Spleen (tissue), 11 donors: Measurements from ENCODE around the gene GSTA5. TPM values are rescaled to one million over a fixed set of nuclear protein-coding genes. Genes with fewer than 3 reads are reported as not detected.
"Not testable (repeated sequence)": the region's sequence is repeated elsewhere in the genome, so short reads cannot be mapped to it uniquely, and the experiment has no call there.

Experiments used
- DNase-seq: peaks from one replicate; pipeline ENCODE4 v3.0.0-alpha.2; 2020
- H3K27ac ChIP-seq, 8 donors: fragments of 200-600 bp; sonication (generic) in 7 of 8; 1 replicate in 4 of 8; 2 replicates in 4 of 8; pipeline versions ENCODE4 v1.5.0 to v1.8.0; 2016 to 2021; ENCODE audit warnings: inconsistent platforms in 4 of 8, mild to moderate bottlenecking in 4 of 8, moderate library complexity in 1 of 8
- H3K27me3 ChIP-seq, 7 donors: fragments of 200-600 bp; sonication (generic) in 6 of 7; replicated peaks in 1 of 7; 1 replicate in 4 of 7; 2 replicates in 3 of 7; pipeline versions ENCODE4 v1.5.0 to v1.8.0; 2016 to 2021; ENCODE audit warnings: inconsistent platforms in 3 of 7, mild to moderate bottlenecking in 1 of 7
- H3K36me3 ChIP-seq, 6 donors: fragments of 200-600 bp; sonication (generic) in 5 of 6; 1 replicate in 4 of 6; 2 replicates in 2 of 6; pipeline versions ENCODE4 v1.5.0 to v1.8.0; 2016 to 2021; ENCODE audit warnings: inconsistent platforms in 2 of 6
- H3K4me1 ChIP-seq, 6 donors: fragments of 200-600 bp; sonication (generic) in 5 of 6; 1 replicate in 3 of 6; 2 replicates in 3 of 6; pipeline versions ENCODE4 v1.5.0 to v1.8.0; 2016 to 2021; ENCODE audit warnings: inconsistent platforms in 3 of 6
- H3K4me3 ChIP-seq, 8 donors: fragments of 200-600 bp; sonication (generic) in 7 of 8; 1 replicate in 4 of 8; 2 replicates in 4 of 8; pipeline versions ENCODE4 v1.5.0 to v1.8.0; 2016 to 2021; ENCODE audit warnings: inconsistent platforms in 4 of 8, mild to moderate bottlenecking in 4 of 8, moderate library complexity in 2 of 8
- H3K9me3 ChIP-seq, 8 donors: fragments of 200-600 bp; sonication (generic) in 7 of 8; 1 replicate in 4 of 8; 2 replicates in 4 of 8; pipeline versions ENCODE4 v1.5.0 to v1.8.0; 2016 to 2021; ENCODE audit warnings: inconsistent platforms in 4 of 8
- CTCF ChIP-seq, 11 experiments: fragments of 200-600 bp in 7 of 11; fragments of 450-650 bp in 4 of 11; sonication (generic) in 4 of 11; IDR thresholded peaks in 8 of 11; conservative IDR thresholded peaks in 3 of 11; 1 replicate in 7 of 11; 2 replicates in 4 of 11; pipeline versions ENCODE4 v1.4.0 to v1.8.0; 2016 to 2021; ENCODE audit warnings: antibody characterized with exemption in 11 of 11, inconsistent platforms in 4 of 11, mild to moderate bottlenecking in 1 of 11
- POLR2A ChIP-seq, 3 donors: fragments of 450-650 bp; IDR thresholded peaks; one replicate each; pipeline ENCODE4 v1.5.1; 2017; ENCODE audit warnings: antibody characterized with exemption in 3 of 3, mild to moderate bottlenecking in 1 of 3
- POLR2AphosphoS5 ChIP-seq, 3 donors: sonication (generic); formaldehyde crosslinking; IDR thresholded peaks; one replicate each; pipeline ENCODE4 v1.5.1; 2017; ENCODE audit warnings: antibody characterized with exemption in 3 of 3
- whole genome bisulfite sequencing, 5 donors: extraction: QIAGEN DNeasy Blood & Tissue Kit in 3 of 5; methylation state at CpG; one replicate each; pipeline versions ENCODE4 v1.1.5 to v1.1.7; 2013 to 2018; 5-methylcytosine and 5-hydroxymethylcytosine counted together
- intact Hi-C: fragments of 100-400 bp; cut with DNase I; formaldehyde crosslinking; loops from one replicate; pipeline ENCODE4 v1.15.0; 2023; ENCODE audit warnings: low total_unique reads
- polyA plus RNA-seq, 3 donors: library from polyadenylated mRNA; stranded (reverse); fragments of 200-250 nt; gene quantifications; one replicate each; pipeline ENCODE4 v1.2.1, GENCODE V29; 2013
- total RNA-seq, 7 donors: library from RNA; depleted of rRNA in 3 of 7; stranded (reverse); fragments of >200 nt in 3 of 7; fragmentation: NEBNext Ultra II Directional in 4 of 7; extraction: Animal tissue kit (Norgen Biotek cat#: 25700) in 4 of 7; gene quantifications; one replicate each; pipeline versions ENCODE4 v1.1.0 to v1.2.1, GENCODE V29; 2016 to 2021
- donor health status: healthy with polysubstance abuse.
- donor health status: DM: no; HTN: no; CAD: no; lungs with moderate emphysema.
- donor health status: DM: no; HTN: no; CAD: no.
- donor health status: Bipolar disorder and iron deficiency.
- donor health status: healthy.
- donor health status: DM: no; HTN: no; CAD: no.
- donor health status: DM: yes; HTN: yes; CAD: no.

The GSTA5 gene
- total and polyA plus RNA-seq, 10 donors = not detected

GRCh38 chr6:52868240-52868639, 27.6 kb upstream of the GSTA5 start:
- Histone ChIP-seq H3K4me1 (no peaks in the 10 kb centered on the region), H3K27ac (no peak overlapping the region), H3K36me3 (no peaks in the 10 kb centered on the region), H3K27me3 (no peaks in the 10 kb centered on the region), H3K4me3 (no peak overlapping the region), H3K9me3 (no peaks in the 10 kb centered on the region)
- WGBS, 5 donors = 80 to 98% (median 88%) methylated on average over 1 of the region's 1 CpG
- DNase-seq = no peak
- TF ChIP-seq CTCF (IDR thresholded peaks at IDR 0.05 in 8 of 11, conservative IDR thresholded peaks at IDR 0.05 in 3 of 11) = no peak
- no peak for TF ChIP-seq POLR2A (IDR thresholded peaks at IDR 0.05)
- no peak for TF ChIP-seq POLR2AphosphoS5 (IDR thresholded peaks at IDR 0.05)
- intact Hi-C loops = no loop called here

- WGBS, 5 donors = 86 to 90% (median 88%) methylated on average over 6 to 7 of the region's 7 CpGs
Measured at GRCh38 chr6:52861151-52861550, 20.5 kb upstream of the GSTA5 start.

GRCh38 chr6:52858416-52858815, 17.8 kb upstream of the GSTA5 start:
- TF ChIP-seq CTCF (IDR thresholded peaks at IDR 0.05 in 8 of 11, conservative IDR thresholded peaks at IDR 0.05 in 3 of 11) = no peak
- TF ChIP-seq POLR2A (IDR thresholded peaks at IDR 0.05) = no peak
- TF ChIP-seq POLR2AphosphoS5 (IDR thresholded peaks at IDR 0.05) = no peak
- Histone ChIP-seq H3K27ac (no peak overlapping the region), H3K9me3 (no peaks in the 10 kb centered on the region), H3K4me3 (no peak overlapping the region), H3K4me1 (no peaks in the 10 kb centered on the region), H3K36me3 (no peaks in the 10 kb centered on the region), H3K27me3 (peaks cover 0 to 28% (median 0%) of the 10 kb centered on the region in 7 donors)
- WGBS, 5 donors = 87 to 94% (median 89%) methylated on average over 4 of the region's 4 CpGs
- intact Hi-C loops = no loop called here
- DNase-seq = no peak

More at GRCh38 chr6:52861151-52861550, 20.5 kb upstream of the GSTA5 start:
- DNase-seq, H3K4me3 ChIP-seq, intact Hi-C loops, H3K9me3 ChIP-seq, H3K36me3 ChIP-seq, H3K27ac ChIP-seq, H3K4me1 ChIP-seq: not testable (repeated sequence)
- peaks cover 0 to 28% (median 0%) of the 10 kb centered on the region in 7 donors for H3K27me3 ChIP-seq

GRCh38 chr6:52856137-52856536, 15.5 kb upstream of the GSTA5 start:
- H3K9me3 ChIP-seq, DNase-seq, intact Hi-C loops, H3K36me3 ChIP-seq, H3K4me1 ChIP-seq, H3K4me3 ChIP-seq, H3K27ac ChIP-seq: not testable (repeated sequence)
- WGBS, 5 donors = 0 to 30% (median 17%) methylated on average over 1 to 3 of the region's 3 CpGs
- H3K27me3 ChIP-seq = peaks cover 0 to 25% (median 0%) of the 10 kb centered on the region in 7 donors

- Histone ChIP-seq H3K36me3 (no peaks in the 10 kb centered on the region), H3K9me3 (peaks cover 0 to 9% (median 2%) of the 10 kb centered on the region in 8 donors), H3K4me3 (no peak overlapping the region), H3K27me3 (no peaks in the 10 kb centered on the region), H3K4me1 (no peaks in the 10 kb centered on the region), H3K27ac (no peak overlapping the region)
- DNase-seq = no peak
- WGBS, 5 donors = 76 to 95% (median 85%) methylated on average over 4 of the region's 4 CpGs
- TF ChIP-seq CTCF (IDR thresholded peaks at IDR 0.05 in 8 of 11, conservative IDR thresholded peaks at IDR 0.05 in 3 of 11) = no peak
- no peak for TF ChIP-seq POLR2AphosphoS5 (IDR thresholded peaks at IDR 0.05)
- no peak for TF ChIP-seq POLR2A (IDR thresholded peaks at IDR 0.05)
- intact Hi-C loops = no loop called here
Measured at GRCh38 chr6:52849137-52849536, 8.5 kb upstream of the GSTA5 start.
